Muscle layer of colon (tissue), 2 donors: ENCODE measurements around the gene MAP1B.
"Not testable (repeated sequence)": the region's sequence is repeated elsewhere in the genome, so short reads cannot be mapped to it uniquely, and the experiment has no call there.

Source experiments
- H3K27ac ChIP-seq: one replicate; pipeline ENCODE4 v1.7.0; 2013; ENCODE audit warnings: low read depth, mild to moderate bottlenecking, low read length, moderate library complexity
- H3K27me3 ChIP-seq, 2 donors: one replicate each; pipeline ENCODE4 v1.7.0; 2013; ENCODE audit warnings: low read length in 2 of 2, mild to moderate bottlenecking in 2 of 2; ENCODE audit not compliant: insufficient read depth in 2 of 2, control insufficient read depth in 1 of 2
- H3K36me3 ChIP-seq: one replicate; pipeline ENCODE4 v1.7.0; 2013; ENCODE audit warnings: mild to moderate bottlenecking, low read length; ENCODE audit not compliant: insufficient read depth
- H3K4me1 ChIP-seq: one replicate; pipeline ENCODE4 v1.7.0; 2013; ENCODE audit warnings: mild to moderate bottlenecking, low read length; ENCODE audit not compliant: insufficient read depth
- H3K4me3 ChIP-seq, 2 donors: one replicate each; pipeline ENCODE4 v1.7.0; 2013; ENCODE audit warnings: low read length in 2 of 2, low read depth in 1 of 2, mild to moderate bottlenecking in 1 of 2, moderate library complexity in 1 of 2
- H3K9ac ChIP-seq: one replicate; pipeline ENCODE4 v1.7.0; 2013; ENCODE audit warnings: low read length
- H3K9me3 ChIP-seq: one replicate; pipeline ENCODE4 v1.7.0; 2013; ENCODE audit warnings: mild to moderate bottlenecking, low read length
- donor health status: abdominal sarcoma.
- donor health status: Adenocarcinoma of cecum.

The MAP1B gene

DNA sequence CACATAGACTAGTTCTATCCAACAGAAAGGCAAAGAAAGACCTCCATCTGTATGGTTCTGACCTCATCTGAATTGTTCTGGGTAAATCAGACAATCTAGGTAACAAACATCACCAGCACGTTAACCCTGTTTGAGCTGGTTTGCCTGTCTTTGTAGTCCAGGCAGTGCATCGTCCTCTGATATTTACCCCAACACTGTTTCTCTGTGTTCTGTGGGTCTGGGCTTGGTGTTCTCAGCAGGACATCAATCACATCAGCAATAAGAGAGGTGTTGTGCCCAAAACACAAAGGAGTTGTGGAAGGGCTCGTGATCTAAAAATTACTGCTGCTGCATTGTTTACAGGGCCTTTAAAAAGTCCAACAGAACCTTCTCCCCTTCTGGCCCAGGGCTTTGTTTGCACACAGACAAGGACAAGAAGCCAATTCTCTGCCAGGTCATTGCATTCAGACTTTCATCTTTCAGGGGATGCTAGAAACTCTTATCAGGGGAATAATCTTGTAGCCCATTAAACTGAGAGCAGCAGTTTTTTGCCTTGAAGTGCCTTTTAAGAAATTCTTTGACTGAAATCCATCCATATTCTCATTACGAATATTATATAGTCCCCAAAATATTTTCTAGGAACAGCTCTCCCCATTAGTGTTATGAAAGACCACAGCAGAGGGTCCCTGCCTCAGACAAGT is 30.5 kb upstream of the MAP1B start:
- no peaks in the 10 kb centered on the region for H3K9me3 ChIP-seq
- no peaks in the 10 kb centered on the region for H3K27me3 ChIP-seq
- no peaks in the 10 kb centered on the region for H3K36me3 ChIP-seq
- no peak overlapping the region for H3K9ac ChIP-seq
- H3K4me1 ChIP-seq, result no peaks in the 10 kb centered on the region
- no peak overlapping the region for H3K27ac ChIP-seq
- H3K4me3 ChIP-seq, result no peak overlapping the region

DNA sequence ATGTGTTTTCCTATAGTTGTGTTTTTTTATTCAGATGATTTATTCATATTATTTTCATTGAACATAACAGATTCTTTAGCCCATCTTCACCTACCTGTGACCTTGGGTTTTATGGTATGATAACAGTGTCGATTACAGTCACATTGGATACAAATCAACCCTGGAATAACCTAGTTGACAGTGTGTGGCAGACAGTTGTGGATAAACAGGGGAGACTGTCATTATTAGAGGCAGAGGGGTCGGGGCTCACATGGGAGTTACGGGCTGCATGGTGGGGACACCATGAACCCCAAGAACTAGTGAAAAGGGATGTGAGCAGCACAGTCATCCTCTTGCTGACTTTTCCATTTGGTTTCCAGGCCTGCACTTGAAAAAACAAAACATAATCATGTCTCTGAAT is 29.9 kb upstream of the MAP1B start:
- Histone ChIP-seq H3K27ac (no peak overlapping the region), H3K9ac (no peak overlapping the region), H3K27me3 (no peaks in the 10 kb centered on the region), H3K9me3 (no peaks in the 10 kb centered on the region), H3K4me3 (no peak overlapping the region), H3K36me3 (no peaks in the 10 kb centered on the region), H3K4me1 (no peaks in the 10 kb centered on the region)

DNA sequence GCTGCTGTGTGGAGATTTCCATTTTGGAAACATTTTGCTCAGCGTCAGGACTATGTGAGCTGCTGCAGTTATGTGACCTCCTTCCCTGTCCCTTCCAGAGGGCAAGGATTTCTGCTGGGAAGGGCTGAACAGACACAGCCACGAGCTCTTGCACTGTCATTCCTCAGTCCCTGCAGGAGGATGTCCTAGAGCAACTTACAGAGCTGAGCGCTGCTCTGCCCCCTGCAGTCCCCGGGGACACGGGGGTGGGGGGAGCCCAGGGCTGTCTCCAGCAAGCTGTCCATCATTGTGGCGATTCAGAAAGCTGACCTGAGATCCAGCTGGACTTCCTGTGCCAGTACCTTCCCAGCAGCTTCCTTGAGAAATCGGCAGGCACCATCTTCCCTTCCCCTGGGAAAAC is 28.0 kb upstream of the MAP1B start:
- no peaks in the 10 kb centered on the region for H3K9me3 ChIP-seq
- H3K27ac ChIP-seq, result no peak overlapping the region
- no peaks in the 10 kb centered on the region for H3K27me3 ChIP-seq
- no peak overlapping the region for H3K9ac ChIP-seq
- H3K4me1 ChIP-seq, result no peaks in the 10 kb centered on the region
- H3K4me3 ChIP-seq, result no peak overlapping the region
- no peaks in the 10 kb centered on the region for H3K36me3 ChIP-seq

GRCh38 chr5:72082048-72082447 is 25.2 kb upstream of the MAP1B start:
- Histone ChIP-seq H3K27me3 (no peaks in the 10 kb centered on the region), H3K4me3 (no peak overlapping the region), H3K36me3 (no peaks in the 10 kb centered on the region), H3K9ac (no peak overlapping the region), H3K27ac (no peak overlapping the region), H3K9me3 (no peaks in the 10 kb centered on the region), H3K4me1 (no peaks in the 10 kb centered on the region)

DNA sequence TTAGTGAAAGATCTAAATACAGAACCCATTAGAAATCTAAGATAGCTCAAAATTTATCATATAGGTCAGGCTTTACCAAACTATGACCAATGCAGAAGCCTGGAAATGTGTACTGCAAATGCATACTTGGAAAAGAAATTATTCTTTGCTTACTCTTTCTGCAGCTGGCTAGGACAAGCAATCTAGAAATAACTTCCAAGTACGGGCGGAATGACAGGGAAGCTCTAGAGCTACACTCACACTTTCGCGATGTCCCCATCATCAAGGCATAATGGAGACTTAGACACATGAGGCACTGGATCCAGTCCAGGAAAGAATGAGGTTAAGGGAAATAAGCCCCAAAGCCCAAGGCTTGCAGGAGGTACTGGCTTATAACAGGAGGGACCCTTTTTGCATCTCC is 22.4 kb upstream of the MAP1B start:
- Histone ChIP-seq H3K9ac (no peak overlapping the region), H3K27me3 (no peaks in the 10 kb centered on the region), H3K36me3 (no peaks in the 10 kb centered on the region), H3K27ac (no peak overlapping the region), H3K9me3 (no peaks in the 10 kb centered on the region), H3K4me1 (no peaks in the 10 kb centered on the region), H3K4me3 (no peak overlapping the region)

- H3K27ac ChIP-seq, result no peak overlapping the region
Measured at GRCh38 chr5:72085319-72085718, 22.0 kb upstream of the MAP1B start.

DNA sequence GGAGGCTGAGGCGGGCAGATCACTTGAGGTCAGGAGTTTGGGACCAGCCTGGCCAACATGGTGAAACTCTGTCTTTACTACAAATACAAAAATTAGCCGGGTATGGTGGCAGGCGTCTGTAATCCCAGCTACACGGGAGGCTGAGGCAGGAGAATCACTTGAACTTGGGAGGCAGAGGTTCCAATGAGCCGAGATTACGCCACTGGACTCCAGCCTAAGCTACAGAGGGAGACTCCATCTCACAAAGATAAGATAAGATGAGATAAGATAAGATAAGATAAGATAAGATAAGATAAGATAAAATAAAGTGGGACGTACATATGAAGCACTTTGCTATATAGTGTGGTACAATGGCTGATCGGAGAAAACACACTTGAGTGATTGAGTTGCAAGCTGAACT is 17.6 kb upstream of the MAP1B start:
- H3K4me3 ChIP-seq, result not testable (repeated sequence)

More at GRCh38 chr5:72085319-72085718, 22.0 kb upstream of the MAP1B start:
- Histone ChIP-seq H3K36me3 (no peaks in the 10 kb centered on the region), H3K4me1 (no peaks in the 10 kb centered on the region), H3K9ac (no peak overlapping the region), H3K4me3 (no peak overlapping the region), H3K27me3 (no peaks in the 10 kb centered on the region), H3K9me3 (no peaks in the 10 kb centered on the region)

GRCh38 chr5:72092074-72092473 is 15.2 kb upstream of the MAP1B start:
- Histone ChIP-seq H3K4me3 (no peak overlapping the region), H3K4me1 (no peaks in the 10 kb centered on the region), H3K9ac (no peak overlapping the region), H3K27me3 (no peaks in the 10 kb centered on the region), H3K9me3 (no peaks in the 10 kb centered on the region), H3K27ac (no peak overlapping the region), H3K36me3 (no peaks in the 10 kb centered on the region)

More for the DNA sequence above, 17.6 kb upstream of the MAP1B start:
- not testable (repeated sequence) for H3K9ac ChIP-seq, H3K9me3 ChIP-seq, H3K4me1 ChIP-seq, H3K36me3 ChIP-seq, H3K27ac ChIP-seq, H3K27me3 ChIP-seq

DNA sequence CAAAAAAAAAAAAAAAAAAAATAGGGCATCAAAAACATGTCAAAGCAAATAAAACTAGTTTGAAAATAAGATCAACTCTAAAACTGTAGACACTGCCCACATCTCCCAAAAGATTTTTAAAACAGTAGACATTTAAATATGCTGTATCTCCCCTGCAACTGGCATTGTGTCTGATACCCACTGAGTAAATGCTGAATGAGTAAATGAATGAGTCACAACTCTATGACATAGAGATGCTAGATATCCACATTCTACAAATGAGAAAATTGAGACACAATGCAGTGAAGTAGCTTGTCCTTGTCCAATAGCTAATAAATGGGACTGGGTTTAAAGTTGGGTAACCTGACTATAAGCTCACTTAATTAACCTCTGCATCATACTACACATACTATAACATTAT is 14.1 kb upstream of the MAP1B start:
- no peak overlapping the region for H3K9ac ChIP-seq
- H3K27me3 ChIP-seq, result no peaks in the 10 kb centered on the region
- no peaks in the 10 kb centered on the region for H3K36me3 ChIP-seq
- H3K9me3 ChIP-seq, result no peaks in the 10 kb centered on the region
- H3K4me1 ChIP-seq, result no peaks in the 10 kb centered on the region
- no peak overlapping the region for H3K27ac ChIP-seq
- no peak overlapping the region for H3K4me3 ChIP-seq

DNA sequence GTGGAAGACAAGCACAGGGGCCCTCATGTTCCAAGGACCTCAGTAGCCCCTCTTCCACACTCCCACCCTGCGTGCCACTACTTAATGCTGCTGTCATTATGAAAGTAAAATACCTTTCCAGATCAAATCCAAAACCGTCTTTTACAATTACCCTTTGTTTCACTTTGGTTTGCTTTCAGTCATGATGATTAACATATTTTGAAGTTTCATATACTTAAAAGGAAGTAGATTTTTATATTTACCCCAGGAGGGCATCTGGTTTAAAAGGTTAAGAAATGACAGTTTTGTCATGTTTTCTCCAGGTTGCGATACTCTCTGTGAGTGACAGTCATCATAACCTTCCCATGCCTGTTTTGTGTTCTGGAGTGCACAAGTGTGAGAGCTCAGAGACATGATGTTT is 13.5 kb upstream of the MAP1B start:
- H3K4me1 ChIP-seq, result no peaks in the 10 kb centered on the region
- H3K27me3 ChIP-seq, result no peaks in the 10 kb centered on the region

DNA sequence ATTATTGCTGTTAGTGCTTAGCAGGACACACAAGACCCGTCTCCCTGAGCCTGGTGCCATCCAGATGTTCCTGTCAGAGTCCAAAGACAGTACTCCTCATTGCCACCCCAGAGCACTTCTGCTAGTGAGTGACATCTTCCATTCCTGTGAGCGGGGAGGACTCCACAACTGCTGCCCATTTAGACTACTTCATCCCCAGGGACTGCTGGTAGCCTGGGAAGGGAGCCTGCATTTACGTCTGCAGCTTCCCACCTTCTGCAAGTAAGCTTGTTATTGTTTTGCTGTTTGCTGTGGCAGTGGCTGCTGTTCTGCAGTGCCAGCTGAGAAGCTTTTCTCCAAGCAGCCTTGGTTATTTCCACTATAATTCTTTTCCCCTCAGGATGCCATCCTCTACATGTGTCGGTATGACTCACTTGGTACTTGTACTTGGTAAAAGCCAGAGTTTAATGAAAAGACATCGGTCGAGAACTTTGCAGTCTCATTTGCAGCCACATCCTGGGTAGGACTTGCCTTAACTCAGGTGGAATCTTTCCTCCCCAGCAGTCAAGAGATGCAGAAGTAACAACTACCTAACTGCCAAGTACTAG is 10.6 kb upstream of the MAP1B start:
- H3K4me3 ChIP-seq, result no peak overlapping the region
- H3K4me1 ChIP-seq, result no peaks in the 10 kb centered on the region
- H3K27me3 ChIP-seq, result no peaks in the 10 kb centered on the region
- no peaks in the 10 kb centered on the region for H3K36me3 ChIP-seq
- H3K9me3 ChIP-seq, result no peaks in the 10 kb centered on the region
- no peak overlapping the region for H3K27ac ChIP-seq
- H3K9ac ChIP-seq, result no peak overlapping the region

More for the DNA sequence above, 13.5 kb upstream of the MAP1B start:
- H3K9me3 ChIP-seq, result no peaks in the 10 kb centered on the region
- H3K9ac ChIP-seq, result no peak overlapping the region
- H3K27ac ChIP-seq, result no peak overlapping the region
- H3K36me3 ChIP-seq, result no peaks in the 10 kb centered on the region
- H3K4me3 ChIP-seq, result no peak overlapping the region

- Histone ChIP-seq H3K27me3 (no peaks in the 10 kb centered on the region), H3K9ac (no peak overlapping the region), H3K4me1 (peaks cover 4% of the 10 kb centered on the region), H3K27ac (no peak overlapping the region), H3K36me3 (no peaks in the 10 kb centered on the region), H3K4me3 (no peak overlapping the region), H3K9me3 (no peaks in the 10 kb centered on the region)
Measured at GRCh38 chr5:72101828-72102227, 5.4 kb upstream of the MAP1B start.
